HCT116 (cell line): ENCODE results near the gene POU4F1.

Experiments
- CEBPB ChIP-seq: IDR thresholded peaks from 2 replicates; pipeline ENCODE4 v1.6.1; 2012; ENCODE audit warnings: low read depth
- EGR1 ChIP-seq: IDR thresholded peaks from 2 replicates; pipeline ENCODE4 v1.6.1; 2012; ENCODE audit warnings: low read depth
- EZH2 ChIP-seq: fragments of 200-600 bp; sonication (generic); IDR thresholded peaks from 2 replicates; pipeline ENCODE4 v1.6.1; 2017; ENCODE audit warnings: antibody characterized with exemption, mixed run types
- POLR2A ChIP-seq: IDR thresholded peaks from 2 replicates; pipeline ENCODE4 v1.7.0; 2011; ENCODE audit warnings: borderline replicate concordance; ENCODE audit not compliant: insufficient read depth, insufficient read length; ENCODE audit errors: extremely low read depth
- TF ChIP-seq, protein P1 (sequence below), 3 experiments: fragments of 200-600 bp in 1 of 3; sonication (generic) in 1 of 3; IDR thresholded peaks in 2 of 3; conservative IDR thresholded peaks in 1 of 3; 2 replicates each; pipeline ENCODE4 v1.5.1; 2012 to 2017; ENCODE audit warnings: low read depth in 2 of 3, low read length in 2 of 3, antibody characterized with exemption in 1 of 3, borderline replicate concordance in 1 of 3, control low read depth in 1 of 3, mild to moderate bottlenecking in 1 of 3, mixed read lengths in 1 of 3, mixed run types in 1 of 3, moderate library complexity in 1 of 3; ENCODE audit not compliant: insufficient read depth in 1 of 3

GRCh38 chr13:78638216-78638615 is 34.9 kb upstream of the POU4F1 start:
- TF ChIP-seq, protein P1, sequence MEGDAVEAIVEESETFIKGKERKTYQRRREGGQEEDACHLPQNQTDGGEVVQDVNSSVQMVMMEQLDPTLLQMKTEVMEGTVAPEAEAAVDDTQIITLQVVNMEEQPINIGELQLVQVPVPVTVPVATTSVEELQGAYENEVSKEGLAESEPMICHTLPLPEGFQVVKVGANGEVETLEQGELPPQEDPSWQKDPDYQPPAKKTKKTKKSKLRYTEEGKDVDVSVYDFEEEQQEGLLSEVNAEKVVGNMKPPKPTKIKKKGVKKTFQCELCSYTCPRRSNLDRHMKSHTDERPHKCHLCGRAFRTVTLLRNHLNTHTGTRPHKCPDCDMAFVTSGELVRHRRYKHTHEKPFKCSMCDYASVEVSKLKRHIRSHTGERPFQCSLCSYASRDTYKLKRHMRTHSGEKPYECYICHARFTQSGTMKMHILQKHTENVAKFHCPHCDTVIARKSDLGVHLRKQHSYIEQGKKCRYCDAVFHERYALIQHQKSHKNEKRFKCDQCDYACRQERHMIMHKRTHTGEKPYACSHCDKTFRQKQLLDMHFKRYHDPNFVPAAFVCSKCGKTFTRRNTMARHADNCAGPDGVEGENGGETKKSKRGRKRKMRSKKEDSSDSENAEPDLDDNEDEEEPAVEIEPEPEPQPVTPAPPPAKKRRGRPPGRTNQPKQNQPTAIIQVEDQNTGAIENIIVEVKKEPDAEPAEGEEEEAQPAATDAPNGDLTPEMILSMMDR (IDR thresholded peaks at IDR 0.05 in 2 of 3, conservative IDR thresholded peaks at IDR 0.05 in 1 of 3; ENCODE audit: borderline replicate concordance in 1 of 3, insufficient read depth in 1 of 3, low read depth in 2 of 3, low read length in 2 of 3): no peak
- TF ChIP-seq POLR2A: no peak
- TF ChIP-seq CEBPB: no peak
- TF ChIP-seq EZH2: no peak
- TF ChIP-seq EGR1: no peak
